Ovary (tissue), 3 donors: ENCODE data around the gene FNDC11.

ENCODE experiments used
- CTCF ChIP-seq, 3 donors: fragments of 450-650 bp in 2 of 3; fragments of 200-600 bp in 1 of 3; IDR thresholded peaks; one replicate each; pipeline versions ENCODE4 v1.5.1 to v1.8.0; 2016 to 2022; ENCODE audit warnings: antibody characterized with exemption in 3 of 3, mild to moderate bottlenecking in 1 of 3
- EP300 ChIP-seq: sonication (generic); formaldehyde crosslinking; IDR thresholded peaks from one replicate; pipeline ENCODE4 v1.6.1; 2017; ENCODE audit warnings: antibody characterized with exemption
- donor health status: DM: no; HTN: no; CAD: no.

- TF ChIP-seq CTCF (IDR thresholded peaks at IDR 0.05) (no peak), EP300 (no peak)
These were observed 14.9 kb upstream of the FNDC11 start for GRCh38 chr20:63539092-63539430.
